NOMO-1 (cell line): ENCODE results near the gene ACTR3.
A peak's percentile ranks its signal among the peaks of the same experiment; 100 is the strongest.

Source experiments
- DNase-seq, 2 experiments: peaks; one replicate each; lab custom pipeline; 2025; ENCODE audit not compliant: unreplicated experiment in 2 of 2; lab: John Stamatoyannopoulos, UW

Gene ACTR3

GRCh38 chr2:113986762-113987290, 96.9 kb downstream of the ACTR3 start:
- DNase-seq = no peak

- DNase-seq = no peak
These were observed 102.2 kb downstream of the ACTR3 start for GRCh38 chr2:113992090-113992489.

- no peak for DNase-seq
These were observed 107.0 kb downstream of the ACTR3 start for GRCh38 chr2:113996671-113997594.

GRCh38 chr2:114001152-114001551, 111.3 kb downstream of the ACTR3 start:
- no peak for DNase-seq

GRCh38 chr2:114001937-114002336, 112.0 kb downstream of the ACTR3 start:
- DNase-seq = no peak

GRCh38 chr2:114005110-114005783, 115.4 kb downstream of the ACTR3 start:
- no peak for DNase-seq

- DNase-seq = no peak
These were observed 116.6 kb downstream of the ACTR3 start for GRCh38 chr2:114006460-114006859.

GRCh38 chr2:114007436-114007835, 117.5 kb downstream of the ACTR3 start:
- peak; percentile 58 to 91 for DNase-seq

- no peak for DNase-seq
These were observed 118.8 kb downstream of the ACTR3 start for GRCh38 chr2:114008720-114009119.

- no peak for DNase-seq
These were observed 119.5 kb downstream of the ACTR3 start for GRCh38 chr2:114009205-114009944.

GRCh38 chr2:114010001-114010400, 120.1 kb downstream of the ACTR3 start:
- DNase-seq = no peak

GRCh38 chr2:114011713-114012112, 121.8 kb downstream of the ACTR3 start:
- peak; percentile 41 to 73 for DNase-seq
